Measurements from ENCODE around the gene UBE2E2.

- TF ChIP-seq ZNF274 (IDR thresholded peaks at IDR 0.05; ENCODE audit: low read depth, low read length) (no peak), YY1 (IDR thresholded peaks at IDR 0.05; ENCODE audit: insufficient read depth, insufficient read length) (no peak)
These were observed 49.0 kb downstream of the UBE2E2 start for GRCh38 chr3:23252122-23252521.

Measured in NT2/D1 (cell line).